ENCODE measurements around the gene KIF5A.
"Not testable (repeated sequence)": the region's sequence is repeated elsewhere in the genome, so short reads cannot be mapped to it uniquely, and the experiment has no call there.

KIF5A gene

GRCh38 chr12:57549909-57550640, at the start of gene KIF5A:
Gene KIF5A (plus strand): TSS chr12:57550044. CDS start chr12:57550272, 228 bp downstream.
- peak; percentile 40 for DNase-seq (ENCODE audit: low read depth)

- no peak for DNase-seq (ENCODE audit: low read depth)
Observed at GRCh38 chr12:57500213-57500612, 49.6 kb upstream of the KIF5A start.

- DNase-seq (ENCODE audit: low read depth), result not testable (repeated sequence)
Observed at GRCh38 chr12:57502311-57502969, 47.4 kb upstream of the KIF5A start.

GRCh38 chr12:57506541-57506940, 43.3 kb upstream of the KIF5A start:
- DNase-seq (ENCODE audit: low read depth), result not testable (repeated sequence)

- DNase-seq (ENCODE audit: low read depth), result not testable (repeated sequence)
Observed at GRCh38 chr12:57507796-57508195, 42.0 kb upstream of the KIF5A start.

GRCh38 chr12:57511161-57511560, 38.7 kb upstream of the KIF5A start:
- DNase-seq (ENCODE audit: low read depth), result no peak

- DNase-seq (ENCODE audit: low read depth), result no peak
Observed at GRCh38 chr12:57511588-57512325, 38.1 kb upstream of the KIF5A start.

GRCh38 chr12:57512665-57513064, 37.2 kb upstream of the KIF5A start:
- DNase-seq (ENCODE audit: low read depth), result no peak

GRCh38 chr12:57513266-57513665, 36.6 kb upstream of the KIF5A start:
- DNase-seq (ENCODE audit: low read depth), result no peak

- not testable (repeated sequence) for DNase-seq (ENCODE audit: low read depth)
Observed at GRCh38 chr12:57513677-57514076, 36.2 kb upstream of the KIF5A start.

GRCh38 chr12:57514246-57514645, 35.6 kb upstream of the KIF5A start:
- DNase-seq (ENCODE audit: low read depth), result not testable (repeated sequence)

GRCh38 chr12:57514720-57515407, 35.0 kb upstream of the KIF5A start:
- no peak for DNase-seq (ENCODE audit: low read depth)

GRCh38 chr12:57515408-57515933, 34.4 kb upstream of the KIF5A start:
- DNase-seq (ENCODE audit: low read depth), result no peak

- no peak for DNase-seq (ENCODE audit: low read depth)
Observed at GRCh38 chr12:57515934-57516541, 33.8 kb upstream of the KIF5A start.

GRCh38 chr12:57516617-57517153, 33.2 kb upstream of the KIF5A start:
- no peak for DNase-seq (ENCODE audit: low read depth)

- DNase-seq (ENCODE audit: low read depth), result no peak
Observed at GRCh38 chr12:57517187-57517586, 32.7 kb upstream of the KIF5A start.

- DNase-seq (ENCODE audit: low read depth), result not testable (repeated sequence)
Observed at GRCh38 chr12:57517718-57518117, 32.1 kb upstream of the KIF5A start.

- no peak for DNase-seq (ENCODE audit: low read depth)
Observed at GRCh38 chr12:57518176-57518919, 31.5 kb upstream of the KIF5A start.

GRCh38 chr12:57518920-57519795, 30.7 kb upstream of the KIF5A start:
- no peak for DNase-seq (ENCODE audit: low read depth)

GRCh38 chr12:57519796-57520052, 30.1 kb upstream of the KIF5A start:
- DNase-seq (ENCODE audit: low read depth), result peak; percentile 16
